T-cell (primary cell): Measurements from ENCODE around the gene SMIM32. TPM values are rescaled to one million over a fixed set of nuclear protein-coding genes. Genes with fewer than 3 reads are reported as not detected.

Experiments used
- ATAC-seq, 4 experiments: fragments of 200-7000 bp in 3 of 4; fragments of 150-1000 bp in 1 of 4; cut with Tn5 transposase; replicated peaks in 1 of 4; 1 replicate in 3 of 4; 2 replicates in 1 of 4; pipeline ENCODE4 v1.10.0; 2021; ENCODE audit warnings: moderate library complexity in 3 of 4, mild to moderate bottlenecking in 2 of 4, moderate number of reproducible peaks in 1 of 4
- CTCF ChIA-PET, 2 donors: fragments of 300-600 bp; sonication (Branson Sonifier 250); formaldehyde crosslinking; loops; one replicate each; lab custom pipeline; 2022; ENCODE audit warnings: antibody characterized with exemption in 2 of 2; lab: Charles Lee
- POLR2A ChIA-PET, 2 donors: fragments of 300-600 bp; sonication (Branson Sonifier 250); formaldehyde crosslinking; loops; one replicate each; lab custom pipeline; 2022; ENCODE audit warnings: antibody characterized with exemption in 2 of 2; lab: Charles Lee
- DNase-seq, 35 experiments: peaks; one replicate each; pipeline versions ENCODE4 v3.0.0 to v3.0.0-alpha.2; 2013 to 2023
- H3K27ac ChIP-seq: one replicate; pipeline ENCODE4 v1.5.1; 2013; ENCODE audit warnings: low read length
- H3K27me3 ChIP-seq, 2 experiments: replicated peaks in 1 of 2; 1 replicate in 1 of 2; 2 replicates in 1 of 2; pipeline versions ENCODE4 v1.6.1 to v1.7.0; 2013; ENCODE audit warnings: low read length in 1 of 2, mixed read lengths in 1 of 2; ENCODE audit not compliant: control insufficient read depth in 2 of 2, insufficient read depth in 2 of 2; ENCODE audit errors: extremely low read depth in 1 of 2
- H3K36me3 ChIP-seq, 2 donors: 1 replicate in 1 of 2; 2 replicates in 1 of 2; pipeline versions ENCODE4 v1.6.1 to v1.7.0; 2013; ENCODE audit warnings: low read length in 1 of 2; ENCODE audit not compliant: control insufficient read depth in 2 of 2, insufficient read depth in 1 of 2; ENCODE audit errors: extremely low read depth in 1 of 2
- H3K4me1 ChIP-seq, 2 experiments: 1 replicate in 1 of 2; 2 replicates in 1 of 2; pipeline versions ENCODE4 v1.6.1 to v1.7.0; 2013; ENCODE audit warnings: low read length in 2 of 2, mixed read lengths in 1 of 2; ENCODE audit not compliant: insufficient read depth in 2 of 2, control insufficient read depth in 1 of 2; ENCODE audit errors: extremely low read depth in 1 of 2
- H3K4me3 ChIP-seq, 2 donors: 1 replicate in 1 of 2; 2 replicates in 1 of 2; pipeline versions ENCODE4 v1.5.1 to v1.7.0; 2013; ENCODE audit warnings: mild to moderate bottlenecking in 2 of 2, low read length in 1 of 2, moderate library complexity in 1 of 2; ENCODE audit not compliant: control insufficient read depth in 1 of 2; ENCODE audit errors: extremely low read depth in 1 of 2
- H3K9me3 ChIP-seq: 2 replicates; pipeline ENCODE4 v1.7.0; 2013
- H3K27ac Mint-ChIP-seq, 2 donors: one replicate each; pipeline ENCODE4 v1.8.0; 2020 to 2021; ENCODE audit warnings: mild to moderate bottlenecking in 2 of 2, mixed read lengths in 2 of 2
- H3K27me3 Mint-ChIP-seq, 2 donors: one replicate each; pipeline ENCODE4 v1.8.0; 2021 to 2022; ENCODE audit warnings: mixed read lengths in 2 of 2
- H3K36me3 Mint-ChIP-seq: one replicate; pipeline ENCODE4 v1.8.0; 2021; ENCODE audit warnings: mixed read lengths
- H3K4me1 Mint-ChIP-seq, 3 donors: one replicate each; pipeline ENCODE4 v1.8.0; 2020 to 2022; ENCODE audit warnings: mixed read lengths in 3 of 3, mild to moderate bottlenecking in 1 of 3
- H3K4me3 Mint-ChIP-seq, 3 donors: one replicate each; pipeline ENCODE4 v1.8.0; 2020 to 2022; ENCODE audit warnings: mild to moderate bottlenecking in 3 of 3, mixed read lengths in 3 of 3, moderate library complexity in 3 of 3
- H3K9me3 Mint-ChIP-seq, 3 donors: one replicate each; pipeline ENCODE4 v1.8.0; 2020 to 2022; ENCODE audit warnings: mixed read lengths in 3 of 3
- WGBS: methylation state at CpG from one replicate; pipeline ENCODE4 v1.1.5; 2013; ENCODE audit warnings: missing lambda C conversion rate; ENCODE audit not compliant: insufficient coverage; 5-methylcytosine and 5-hydroxymethylcytosine counted together
- total RNA-seq, 35 experiments: library from RNA in 6 of 35; stranded (reverse) in 6 of 35; fragments of 120-200 nt in 1 of 35; gene quantifications; one replicate each; pipeline versions ENCODE4 v1.2.1 to v1.2.4 and lab custom pipeline; 2013 to 2026

The SMIM32 gene
- total RNA-seq, 5 donors from 2014 or later (not counting 1 experiment from before 2014, with no cell fraction given) = not detected

GRCh38 chr5:136210259-136210658 is 17.3 kb upstream of the SMIM32 start:
- H3K36me3 Mint-ChIP-seq = no peaks in the 10 kb centered on the region
- H3K27ac Mint-ChIP-seq = no peak overlapping the region
- H3K27me3 Mint-ChIP-seq = peaks cover 15 to 21% of the 10 kb centered on the region in 2 donors
- DNase-seq = no peak
- no peak for ATAC-seq
- H3K4me1 ChIP-seq = no peaks in the 10 kb centered on the region
- 85% methylated on average over 3 of the region's 4 CpGs for WGBS
- H3K4me3 ChIP-seq = no peak overlapping the region
- no peak overlapping the region for H3K4me3 Mint-ChIP-seq
- H3K4me1 Mint-ChIP-seq = no peaks in the 10 kb centered on the region
- peaks cover 0 to 38% of the 10 kb centered on the region in 2 experiments for H3K27me3 ChIP-seq
- H3K9me3 ChIP-seq = no peaks in the 10 kb centered on the region
- POLR2A ChIA-PET = no interaction called here
- no peaks in the 10 kb centered on the region for H3K36me3 ChIP-seq
- CTCF ChIA-PET = interaction anchor here in 1 of 2 donors (0.8 kb wide), 1 partner anchor 751 kb away, joined by 3 read pairs; no protein-coding TSS in a partner anchor
- no peaks in the 10 kb centered on the region for H3K9me3 Mint-ChIP-seq
- H3K27ac ChIP-seq = no peak overlapping the region

- Mint-ChIP-seq H3K4me1 (no peaks in the 10 kb centered on the region), H3K36me3 (no peaks in the 10 kb centered on the region), H3K27me3 (peaks cover 15 to 23% of the 10 kb centered on the region in 2 donors), H3K9me3 (no peaks in the 10 kb centered on the region), H3K27ac (no peak overlapping the region), H3K4me3 (no peak overlapping the region)
- H3K36me3 ChIP-seq = no peaks in the 10 kb centered on the region
- H3K27me3 ChIP-seq = peaks cover 0 to 35% of the 10 kb centered on the region in 2 experiments
- H3K4me1 ChIP-seq = no peaks in the 10 kb centered on the region
- ATAC-seq (no peak), DNase-seq (no peak)
- ChIA-PET CTCF (no interaction called here), POLR2A (no interaction called here)
- no peak overlapping the region for H3K27ac ChIP-seq
- 83% methylated on average over 13 of the region's 14 CpGs for WGBS
- H3K4me3 ChIP-seq = no peak overlapping the region
- H3K9me3 ChIP-seq = no peaks in the 10 kb centered on the region
Measured at GRCh38 chr5:136209346-136209910, 16.5 kb upstream of the SMIM32 start.

- ATAC-seq (no peak), DNase-seq (no peak)
- H3K27ac ChIP-seq = no peak overlapping the region
- no peaks in the 10 kb centered on the region for H3K4me1 ChIP-seq
- H3K27me3 ChIP-seq = peaks cover 0 to 36% of the 10 kb centered on the region in 2 experiments
- ChIA-PET POLR2A (no interaction called here), CTCF (no interaction called here)
- H3K4me1 Mint-ChIP-seq = no peaks in the 10 kb centered on the region
- H3K27me3 Mint-ChIP-seq = peaks cover 14 to 29% of the 10 kb centered on the region in 2 donors
- H3K9me3 ChIP-seq = no peaks in the 10 kb centered on the region
- no peaks in the 10 kb centered on the region for H3K36me3 ChIP-seq
- no peak overlapping the region for H3K27ac Mint-ChIP-seq
- 27% methylated on average over 3 of the region's 3 CpGs for WGBS
- H3K36me3 Mint-ChIP-seq = no peaks in the 10 kb centered on the region
- no peak overlapping the region for H3K4me3 Mint-ChIP-seq
- no peaks in the 10 kb centered on the region for H3K9me3 Mint-ChIP-seq
- no peak overlapping the region for H3K4me3 ChIP-seq
Measured at GRCh38 chr5:136208916-136209315, 16.0 kb upstream of the SMIM32 start.

GRCh38 chr5:136207631-136208030 is 14.7 kb upstream of the SMIM32 start:
- Histone ChIP-seq H3K9me3 (no peaks in the 10 kb centered on the region), H3K4me1 (no peaks in the 10 kb centered on the region), H3K4me3 (no peak overlapping the region), H3K27ac (no peak overlapping the region), H3K36me3 (no peaks in the 10 kb centered on the region), H3K27me3 (peaks cover 0 to 32% of the 10 kb centered on the region in 2 experiments)
- Mint-ChIP-seq H3K36me3 (no peaks in the 10 kb centered on the region), H3K4me3 (no peak overlapping the region), H3K9me3 (no peaks in the 10 kb centered on the region), H3K4me1 (no peaks in the 10 kb centered on the region), H3K27me3 (peaks cover 15 to 28% of the 10 kb centered on the region in 2 donors), H3K27ac (no peak overlapping the region)
- ATAC-seq (no peak), DNase-seq (no peak)
- POLR2A ChIA-PET = no interaction called here
- CTCF ChIA-PET = no interaction called here
- 89% methylated on average over 3 of the region's 7 CpGs for WGBS

- WGBS = no CpG with 5 or more reads among the region's 5 CpGs
- Mint-ChIP-seq H3K27me3 (peaks cover 13 to 27% of the 10 kb centered on the region in 2 donors), H3K36me3 (no peaks in the 10 kb centered on the region), H3K27ac (no peak overlapping the region), H3K9me3 (no peaks in the 10 kb centered on the region), H3K4me1 (no peaks in the 10 kb centered on the region), H3K4me3 (no peak overlapping the region)
- Histone ChIP-seq H3K9me3 (no peaks in the 10 kb centered on the region), H3K4me1 (no peaks in the 10 kb centered on the region), H3K36me3 (no peaks in the 10 kb centered on the region), H3K4me3 (no peak overlapping the region), H3K27ac (no peak overlapping the region), H3K27me3 (peaks cover 3 to 27% of the 10 kb centered on the region in 2 experiments)
- ChIA-PET POLR2A (no interaction called here), CTCF (no interaction called here)
- DNase-seq (no peak), ATAC-seq (no peak)
Measured at GRCh38 chr5:136206361-136206760, 13.4 kb upstream of the SMIM32 start.

- Mint-ChIP-seq H3K9me3 (no peaks in the 10 kb centered on the region), H3K4me3 (no peak overlapping the region), H3K4me1 (no peaks in the 10 kb centered on the region), H3K27me3 (peaks cover 13 to 27% of the 10 kb centered on the region in 2 donors), H3K27ac (no peak overlapping the region), H3K36me3 (no peaks in the 10 kb centered on the region)
- Histone ChIP-seq H3K4me3 (no peak overlapping the region), H3K36me3 (no peaks in the 10 kb centered on the region), H3K4me1 (no peaks in the 10 kb centered on the region), H3K9me3 (no peaks in the 10 kb centered on the region), H3K27ac (no peak overlapping the region), H3K27me3 (peaks cover 3 to 27% of the 10 kb centered on the region in 2 experiments)
- 84% methylated on average over 4 of the region's 4 CpGs for WGBS
- no peak for ATAC-seq
- ChIA-PET POLR2A (no interaction called here), CTCF (no interaction called here)
- DNase-seq = no peak
Measured at GRCh38 chr5:136205941-136206340, 13.0 kb upstream of the SMIM32 start.
